Small intestine (tissue), 16 donors: Measurements from ENCODE around the gene PSMB11. TPM values are rescaled to one million over a fixed set of nuclear protein-coding genes. Genes with fewer than 3 reads are reported as not detected.
A peak's percentile ranks its signal among the peaks of the same experiment; 100 is the strongest.

Source experiments
- DNase-seq, 2 donors: peaks; one replicate each; pipeline versions ENCODE4 v3.0.0 to v3.0.0-alpha.2; 2013
- FAIRE-seq: peaks from 2 replicates; lab custom pipeline; 2012; peaks lifted over from hg19 to GRCh38; lab: Jason Lieb, UNC
- H3K27ac ChIP-seq, 3 donors: one replicate each; pipeline ENCODE4 v1.5.1; 2013; ENCODE audit warnings: low read length in 2 of 3, mild to moderate bottlenecking in 2 of 3, control low read depth in 1 of 3, inconsistent platforms in 1 of 3, low read depth in 1 of 3, moderate library complexity in 1 of 3
- H3K27me3 ChIP-seq, 3 donors: one replicate each; pipeline ENCODE4 v1.6.1; 2013; ENCODE audit warnings: low read length in 3 of 3, inconsistent platforms in 1 of 3; ENCODE audit not compliant: control insufficient read depth in 3 of 3, insufficient read depth in 3 of 3
- H3K36me3 ChIP-seq, 3 donors: one replicate each; pipeline ENCODE4 v1.6.1; 2013; ENCODE audit warnings: low read length in 3 of 3, inconsistent platforms in 1 of 3, low read depth in 1 of 3, mild to moderate bottlenecking in 1 of 3, moderate library complexity in 1 of 3; ENCODE audit not compliant: control insufficient read depth in 3 of 3, insufficient read depth in 2 of 3
- H3K4me1 ChIP-seq, 3 donors: one replicate each; pipeline ENCODE4 v1.6.1; 2013; ENCODE audit warnings: low read length in 2 of 3, inconsistent platforms in 1 of 3, low read depth in 1 of 3, mild to moderate bottlenecking in 1 of 3, moderate library complexity in 1 of 3; ENCODE audit not compliant: control insufficient read depth in 3 of 3, insufficient read depth in 2 of 3
- H3K4me3 ChIP-seq, 3 donors: one replicate each; pipeline ENCODE4 v1.5.1; 2013; ENCODE audit warnings: low read length in 3 of 3, control low read depth in 1 of 3, inconsistent platforms in 1 of 3, low read depth in 1 of 3, mild to moderate bottlenecking in 1 of 3, moderate library complexity in 1 of 3
- H3K9me3 ChIP-seq, 2 donors: one replicate each; pipeline ENCODE4 v1.6.1; 2013; ENCODE audit warnings: low read depth in 1 of 2, low read length in 1 of 2; ENCODE audit not compliant: control insufficient read depth in 2 of 2, insufficient read depth in 1 of 2
- WGBS, 3 donors: extraction: QIAGEN DNeasy Blood & Tissue Kit; methylation state at CpG; one replicate each; pipeline ENCODE4 v1.1.7; 2013; 5-methylcytosine and 5-hydroxymethylcytosine counted together
- long read RNA-seq, 10 donors: transcript quantifications; one replicate each; lab custom pipeline, GENCODE V29; 2026
- polyA plus RNA-seq, 4 donors: library from polyadenylated mRNA; stranded (reverse) in 3 of 4; unstranded in 1 of 4; fragments of 200-250 nt in 3 of 4; fragments of 120-200 nt in 1 of 4; gene quantifications; one replicate each; pipeline versions ENCODE4 v1.2.1 to v1.2.3, GENCODE V29; 2013
- donor health status: healthy with polysubstance abuse.
- donor health status: control.
- donor health status: control.
- donor health status: Bipolar disorder and iron deficiency.
- donor health status: healthy.

The PSMB11 gene, protein sequence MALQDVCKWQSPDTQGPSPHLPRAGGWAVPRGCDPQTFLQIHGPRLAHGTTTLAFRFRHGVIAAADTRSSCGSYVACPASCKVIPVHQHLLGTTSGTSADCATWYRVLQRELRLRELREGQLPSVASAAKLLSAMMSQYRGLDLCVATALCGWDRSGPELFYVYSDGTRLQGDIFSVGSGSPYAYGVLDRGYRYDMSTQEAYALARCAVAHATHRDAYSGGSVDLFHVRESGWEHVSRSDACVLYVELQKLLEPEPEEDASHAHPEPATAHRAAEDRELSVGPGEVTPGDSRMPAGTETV
- not detected for polyA plus RNA-seq
- long read RNA-seq, donor 1: 0 reads
- long read RNA-seq, donor 2: 0 reads
- long read RNA-seq, donor 3, partial matches to known transcripts: 427 of 427 reads
- long read RNA-seq, donor 3, other reads (novel, unspliced or antisense): 0 of 427 reads
- long read RNA-seq, donor 4: 0 reads
- long read RNA-seq, donor 5: 0 reads
- long read RNA-seq, donor 6: 0 reads
- long read RNA-seq, donor 7: 0 reads
- long read RNA-seq, donor 8: 0 reads
- long read RNA-seq, donor 9: 0 reads
- long read RNA-seq, donor 10: 0 reads

DNA sequence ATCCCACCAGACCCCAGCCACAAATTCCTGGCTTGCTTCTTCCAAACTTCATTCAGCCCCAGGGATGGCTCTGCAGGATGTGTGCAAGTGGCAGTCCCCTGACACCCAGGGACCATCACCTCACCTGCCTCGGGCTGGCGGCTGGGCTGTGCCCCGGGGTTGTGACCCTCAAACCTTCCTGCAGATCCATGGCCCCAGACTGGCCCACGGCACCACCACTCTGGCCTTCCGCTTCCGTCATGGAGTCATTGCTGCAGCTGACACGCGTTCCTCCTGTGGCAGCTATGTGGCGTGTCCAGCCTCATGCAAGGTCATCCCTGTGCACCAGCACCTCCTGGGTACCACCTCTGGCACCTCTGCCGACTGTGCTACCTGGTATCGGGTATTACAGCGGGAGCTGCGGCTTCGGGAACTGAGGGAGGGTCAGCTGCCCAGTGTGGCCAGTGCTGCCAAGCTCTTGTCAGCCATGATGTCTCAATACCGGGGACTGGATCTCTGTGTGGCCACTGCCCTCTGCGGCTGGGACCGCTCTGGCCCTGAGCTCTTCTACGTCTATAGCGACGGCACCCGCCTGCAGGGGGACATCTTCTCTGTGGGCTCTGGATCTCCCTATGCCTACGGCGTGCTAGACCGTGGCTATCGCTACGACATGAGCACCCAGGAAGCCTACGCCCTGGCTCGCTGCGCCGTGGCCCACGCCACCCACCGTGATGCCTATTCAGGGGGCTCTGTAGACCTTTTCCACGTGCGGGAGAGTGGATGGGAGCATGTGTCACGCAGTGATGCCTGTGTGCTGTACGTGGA, at the start of gene PSMB11:
TSS of gene PSMB11 (plus strand) at position 51 of the 804 bp plus-strand sequence. CDS start at position 65, 14 bp downstream.
- Histone ChIP-seq H3K27ac (no peak within 1 kb of the TSS), H3K9me3 (no peaks in the 10 kb centered on the region), H3K4me1 (no peaks in the 10 kb centered on the region), H3K36me3 (no peaks in the 10 kb centered on the region), H3K4me3 (no peak within 1 kb of the TSS), H3K27me3 (no peaks in the 10 kb centered on the region)
- WGBS, 3 donors: 93 to 95% (median 95%) methylated on average over 32 to 36 of the region's 36 CpGs
- no peak for FAIRE-seq
- DNase-seq: no peak

DNA sequence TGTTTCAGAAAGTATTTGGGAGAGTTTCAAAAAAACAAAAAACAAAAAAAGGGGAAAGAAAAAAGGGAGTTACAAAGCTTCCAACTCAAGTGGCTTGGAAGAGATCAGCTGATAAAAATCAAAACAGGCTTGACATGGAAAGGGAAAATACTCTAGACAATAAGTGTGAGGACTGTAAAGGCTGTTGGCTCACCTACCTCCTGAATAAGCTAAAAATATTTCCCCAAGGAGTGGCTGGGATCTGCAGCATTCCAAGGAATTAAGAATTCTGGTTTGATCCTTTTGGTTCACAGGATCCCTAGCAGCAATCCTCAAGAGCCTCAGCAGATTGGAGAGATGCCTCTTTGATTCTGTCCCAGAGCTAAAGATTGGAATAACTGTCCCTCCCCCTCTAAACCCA, 48.5 kb upstream of the PSMB11 start:
- Histone ChIP-seq H3K9me3 (no peaks in the 10 kb centered on the region), H3K4me3 (no peak overlapping the region), H3K36me3 (peaks cover 0 to 21% (median 2%) of the 10 kb centered on the region in 3 donors), H3K27ac (no peak overlapping the region), H3K4me1 (no peaks in the 10 kb centered on the region), H3K27me3 (no peaks in the 10 kb centered on the region)
- DNase-seq: no peak
- no peak for FAIRE-seq

DNA sequence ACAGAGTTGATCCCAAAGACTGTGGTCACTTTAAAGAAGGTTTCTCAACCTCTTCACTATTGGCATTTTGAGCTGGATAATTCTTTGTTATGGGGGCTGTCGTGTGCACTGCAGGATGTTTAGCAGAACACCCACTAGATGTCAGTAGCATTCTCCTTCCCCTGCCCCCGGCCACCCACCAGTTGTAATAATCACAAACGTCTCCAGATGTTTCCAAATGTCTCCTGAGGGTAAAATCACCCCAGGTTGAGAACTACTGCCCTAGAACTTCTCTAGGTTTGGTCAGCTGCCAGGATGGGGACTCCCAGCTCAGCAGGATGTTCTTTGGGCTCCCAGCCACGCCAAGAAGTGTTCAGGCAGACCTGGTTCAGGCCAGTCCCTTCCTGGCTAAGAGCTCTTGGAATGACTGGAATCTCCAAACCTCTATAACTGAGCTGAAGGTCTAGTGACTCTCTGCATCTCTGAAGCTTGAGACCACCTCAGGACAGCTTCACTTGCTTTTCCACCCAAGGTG, 47.2 kb upstream of the PSMB11 start:
- no peaks in the 10 kb centered on the region for H3K9me3 ChIP-seq
- no peaks in the 10 kb centered on the region for H3K27me3 ChIP-seq
- FAIRE-seq: no peak
- 16 to 23% (median 23%) methylated on average over 4 of the region's 4 CpGs for WGBS, 3 donors
- peaks cover 0 to 21% (median 0%) of the 10 kb centered on the region in 3 donors for H3K36me3 ChIP-seq
- DNase-seq: peak in 1 of 2 donors; percentile 48
- no peaks in the 10 kb centered on the region for H3K4me1 ChIP-seq
- H3K27ac ChIP-seq: no peak overlapping the region
- H3K4me3 ChIP-seq: no peak overlapping the region

DNA sequence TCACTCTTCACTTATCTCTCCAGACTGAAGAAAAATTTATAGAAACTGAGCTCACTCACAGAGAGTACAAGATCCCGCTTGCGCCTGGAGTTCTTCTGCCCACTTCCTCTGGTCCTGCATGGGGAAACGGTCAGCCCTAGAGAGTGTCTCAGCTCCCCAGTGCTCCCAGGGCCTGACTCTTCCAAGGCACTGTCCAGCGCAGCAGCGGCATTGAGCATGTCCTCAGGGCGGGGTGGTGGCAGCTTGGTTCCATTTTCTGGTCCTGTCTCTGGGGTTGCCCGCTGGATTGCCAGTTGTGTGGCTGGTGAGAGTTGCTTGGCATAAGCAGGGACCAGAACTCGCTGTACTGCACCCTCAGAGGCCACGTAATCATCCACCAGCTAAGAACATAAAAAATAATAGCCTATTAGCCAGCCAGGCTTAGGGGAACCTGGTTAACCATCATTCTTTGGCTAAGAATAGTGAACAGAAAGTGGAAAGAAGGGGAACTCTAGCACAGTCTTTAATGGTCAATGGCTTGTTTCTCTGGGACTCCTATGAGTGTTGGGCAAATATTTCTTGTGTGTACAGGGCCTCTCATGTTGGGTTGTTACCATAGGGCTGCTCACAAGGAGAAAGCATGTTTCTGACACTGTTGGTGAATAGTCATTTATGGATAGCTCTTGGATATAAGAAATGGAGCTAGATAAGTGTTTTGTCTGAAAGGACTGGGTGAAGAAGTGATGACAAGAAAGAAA, 46.0 kb upstream of the PSMB11 start:
- no peak for DNase-seq
- no peaks in the 10 kb centered on the region for H3K9me3 ChIP-seq

DNA sequence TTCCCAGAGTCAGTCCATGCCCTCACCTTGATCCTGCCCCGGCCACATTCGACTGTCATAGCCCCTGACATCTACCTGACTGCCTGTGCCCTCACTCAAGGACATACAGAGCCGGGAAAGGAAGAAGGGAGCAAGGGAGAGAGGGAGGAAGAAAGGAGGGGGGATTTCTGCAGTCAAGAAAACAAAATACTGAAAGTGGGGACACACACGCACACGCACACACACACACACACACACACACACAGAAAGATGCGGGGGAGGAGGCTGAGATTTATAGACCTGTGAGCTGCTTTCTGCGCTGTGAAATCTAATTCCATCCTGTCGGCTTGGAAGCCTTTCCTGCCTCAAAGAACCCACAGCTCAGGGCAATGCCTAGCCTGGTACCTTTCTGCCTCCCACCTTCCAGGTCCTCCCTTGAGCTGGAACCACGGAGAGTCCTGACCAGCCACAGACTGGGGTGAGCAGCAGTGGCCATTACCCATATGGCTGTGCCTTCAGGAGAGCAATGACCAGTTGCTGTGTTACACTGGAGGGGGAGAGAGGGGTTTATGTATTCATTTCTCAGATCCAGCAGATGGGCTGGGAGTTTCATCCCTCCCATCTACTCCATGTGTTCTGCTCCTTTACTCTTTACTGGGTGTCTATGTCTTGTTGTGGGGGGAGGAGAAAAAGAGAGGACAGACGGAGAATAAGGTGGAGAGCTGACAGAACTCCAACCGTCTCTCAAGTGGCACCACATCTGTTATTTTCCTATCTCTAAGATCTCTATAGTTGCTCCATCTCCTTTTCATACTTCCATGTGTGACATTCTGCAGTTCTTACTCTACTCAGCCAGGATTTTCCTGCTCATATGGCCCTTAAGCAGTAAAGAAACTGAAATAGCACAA, 45.0 kb upstream of the PSMB11 start:
- DNase-seq (no peak), FAIRE-seq (no peak)
- peak overlapping the region in 1 of 3 donors; percentile 7 for H3K27ac ChIP-seq
- H3K27me3 ChIP-seq: no peaks in the 10 kb centered on the region
- no peak overlapping the region for H3K4me3 ChIP-seq
- WGBS, 3 donors: 73 to 82% (median 75%) methylated on average over 11 of the region's 11 CpGs
- H3K4me1 ChIP-seq: no peaks in the 10 kb centered on the region
- no peaks in the 10 kb centered on the region for H3K9me3 ChIP-seq
- H3K36me3 ChIP-seq: peaks cover 0 to 18% (median 0%) of the 10 kb centered on the region in 3 donors

More for the DNA sequence above, 46.0 kb upstream of the PSMB11 start:
- no peaks in the 10 kb centered on the region for H3K4me1 ChIP-seq
- H3K4me3 ChIP-seq: no peak overlapping the region
- WGBS, 3 donors: 92 to 94% (median 92%) methylated on average over 9 of the region's 9 CpGs
- no peak overlapping the region for H3K27ac ChIP-seq
- no peaks in the 10 kb centered on the region for H3K27me3 ChIP-seq
- peaks cover 0 to 21% (median 0%) of the 10 kb centered on the region in 3 donors for H3K36me3 ChIP-seq
- FAIRE-seq: no peak

DNA sequence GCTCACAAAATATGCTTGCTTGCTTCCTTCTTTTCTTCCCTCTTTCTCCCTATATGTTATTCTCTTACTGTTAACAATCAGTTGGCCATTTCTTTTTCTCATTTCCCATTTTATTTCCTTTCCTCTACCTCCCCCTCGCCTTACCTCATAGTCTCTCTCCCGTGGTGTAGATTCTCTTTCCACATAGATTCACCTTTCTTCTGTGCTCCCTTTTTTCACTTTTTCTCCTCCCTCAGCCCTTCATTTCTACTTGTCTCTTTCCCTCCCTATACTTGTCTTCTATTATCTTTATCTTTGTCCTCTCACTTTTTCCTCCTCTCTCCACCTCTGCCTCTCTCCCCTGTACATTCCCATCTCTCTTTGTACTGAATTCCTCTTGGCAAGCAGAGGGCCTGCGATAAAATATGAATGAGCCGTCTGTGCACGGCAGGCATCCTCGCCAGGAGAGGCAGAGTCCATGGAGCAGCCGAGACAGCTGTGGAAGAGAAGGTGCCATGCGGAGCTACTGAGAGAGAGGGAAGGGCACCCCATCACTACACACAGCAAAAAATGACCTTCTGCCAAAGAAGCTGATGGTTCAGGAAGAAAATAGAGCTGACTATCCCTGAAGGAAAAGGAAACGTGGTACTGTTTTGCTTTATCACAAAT, 44.2 kb upstream of the PSMB11 start:
- Histone ChIP-seq H3K4me3 (no peak overlapping the region), H3K36me3 (peaks cover 0 to 18% (median 0%) of the 10 kb centered on the region in 3 donors), H3K27ac (no peak overlapping the region), H3K4me1 (no peaks in the 10 kb centered on the region), H3K27me3 (no peaks in the 10 kb centered on the region), H3K9me3 (no peaks in the 10 kb centered on the region)
- FAIRE-seq (no peak), DNase-seq (peak in 1 of 2 donors; percentile 27)
- WGBS, 3 donors: 26 to 66% (median 53%) methylated on average over 9 of the region's 9 CpGs
